Endothelial cell of hepatic sinusoid (primary cell): Measurements from ENCODE around the gene TBC1D7.

Experiments used
- in situ Hi-C: cut with HindIII; loops from 2 replicates; pipeline ENCODE4 v1.10.0; 2017; ENCODE audit warnings: low sequenced_read_pairs

The TBC1D7 gene

DNA sequence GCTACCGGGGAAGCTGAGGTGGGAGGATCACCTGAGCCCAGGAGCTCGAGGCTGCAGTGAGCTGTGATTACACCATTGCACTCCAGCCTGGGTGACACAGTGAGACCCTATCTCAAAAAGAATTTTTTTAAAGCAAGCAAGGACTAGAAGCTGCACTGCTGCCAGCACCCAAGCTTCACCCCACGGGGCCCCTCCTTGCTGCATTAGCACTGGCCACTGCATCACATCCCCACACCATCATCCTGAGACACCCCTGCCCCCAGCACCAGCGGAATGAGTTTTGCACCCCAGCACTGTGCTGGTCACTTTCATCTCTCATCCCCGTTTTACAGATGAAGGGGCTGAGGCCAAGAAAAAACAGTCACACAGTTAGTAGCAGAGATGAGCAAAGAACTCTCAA lies 30.9 kb downstream of the TBC1D7 start:
- in situ Hi-C loops = no loop called here

DNA sequence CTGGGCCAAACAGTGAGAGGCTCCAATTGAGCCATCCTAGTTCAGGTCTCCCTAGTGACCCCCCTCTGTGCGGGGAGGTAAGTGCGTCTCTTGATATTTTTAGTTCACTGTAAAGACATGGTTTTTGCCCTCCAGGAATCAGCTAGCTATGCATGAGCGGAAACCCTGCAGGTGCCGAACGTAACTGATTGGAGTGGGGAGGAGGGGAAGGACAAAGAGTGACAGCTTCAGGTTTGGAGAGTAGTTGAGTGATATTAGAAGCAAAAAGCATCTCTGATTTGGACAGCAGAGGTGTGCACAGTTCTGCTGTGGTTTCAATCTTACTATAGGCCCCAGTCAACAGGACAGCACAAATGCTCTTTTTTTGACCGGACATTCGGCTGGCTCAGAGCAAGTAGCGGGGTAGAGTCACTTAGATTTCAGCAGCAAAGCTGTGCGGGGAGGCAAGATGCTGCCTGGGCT lies 31.8 kb downstream of the TBC1D7 start:
- in situ Hi-C loops = no loop called here

DNA sequence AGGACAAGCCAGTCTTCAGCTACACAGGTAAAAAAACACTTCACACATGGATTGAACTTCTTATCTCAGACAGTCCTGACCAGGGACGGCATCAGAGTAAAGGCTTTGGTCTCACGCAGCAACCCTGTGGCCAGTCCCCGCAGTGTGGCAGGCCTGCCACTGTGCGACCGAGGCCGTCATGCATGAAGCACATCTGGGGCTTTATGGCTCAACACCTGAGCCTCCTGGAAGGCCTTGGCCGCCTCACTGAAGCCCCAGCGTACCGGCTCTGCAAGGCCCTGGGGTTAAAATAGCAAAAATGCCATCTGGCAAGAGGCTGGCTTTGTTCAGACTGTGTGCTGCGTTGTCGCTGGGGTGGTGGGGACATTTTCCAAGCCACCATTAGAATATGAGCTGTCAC lies 32.8 kb downstream of the TBC1D7 start:
- in situ Hi-C loops = no loop called here

DNA sequence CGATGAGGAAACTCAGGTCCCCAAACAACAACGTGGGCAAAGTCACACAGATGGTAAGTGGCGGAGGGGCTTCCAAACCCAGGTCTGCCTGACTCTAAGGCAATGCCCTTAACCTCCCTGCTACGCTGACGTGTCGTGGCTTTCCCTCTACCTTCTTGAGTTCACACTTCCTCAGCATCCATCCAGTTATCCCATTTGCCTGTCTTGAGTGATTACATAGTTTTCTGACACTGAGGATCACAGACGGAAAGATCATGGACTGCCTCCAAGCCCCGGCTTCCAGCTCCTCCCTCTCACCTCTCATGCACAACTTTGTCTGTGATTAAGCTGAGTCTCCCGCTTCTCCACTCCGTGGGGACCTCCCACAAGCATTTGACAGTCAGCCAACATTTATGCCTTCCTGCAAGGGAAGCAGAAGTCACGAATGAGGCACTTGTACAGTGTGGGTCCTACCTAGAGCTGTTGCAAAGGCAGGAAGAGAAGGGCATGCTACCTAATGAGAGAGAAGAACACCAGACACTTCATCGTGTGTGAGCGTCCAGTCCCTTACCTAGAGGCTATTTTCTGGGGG lies 33.8 kb downstream of the TBC1D7 start:
- in situ Hi-C loops = no loop called here

DNA sequence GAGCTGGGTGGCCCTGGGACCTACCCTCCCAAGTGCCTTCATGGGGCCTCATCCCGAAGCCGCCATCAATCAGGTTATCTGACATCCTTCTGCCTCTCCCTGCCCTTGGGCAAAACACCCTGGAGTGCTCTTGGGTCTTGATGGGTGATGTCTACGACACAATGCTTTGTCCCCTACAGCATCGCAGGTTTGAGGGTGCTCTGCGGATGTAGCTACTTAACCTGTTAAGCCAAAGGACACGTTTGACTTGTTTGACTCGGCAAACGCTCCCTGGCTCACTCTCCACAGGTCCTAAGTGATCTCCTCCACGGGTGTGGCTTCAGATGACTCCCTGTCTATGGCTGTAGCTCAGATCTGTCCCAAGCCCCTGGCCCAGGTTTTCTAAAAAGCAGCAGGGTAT lies 35.6 kb downstream of the TBC1D7 start:
- in situ Hi-C loops = no loop called here

DNA sequence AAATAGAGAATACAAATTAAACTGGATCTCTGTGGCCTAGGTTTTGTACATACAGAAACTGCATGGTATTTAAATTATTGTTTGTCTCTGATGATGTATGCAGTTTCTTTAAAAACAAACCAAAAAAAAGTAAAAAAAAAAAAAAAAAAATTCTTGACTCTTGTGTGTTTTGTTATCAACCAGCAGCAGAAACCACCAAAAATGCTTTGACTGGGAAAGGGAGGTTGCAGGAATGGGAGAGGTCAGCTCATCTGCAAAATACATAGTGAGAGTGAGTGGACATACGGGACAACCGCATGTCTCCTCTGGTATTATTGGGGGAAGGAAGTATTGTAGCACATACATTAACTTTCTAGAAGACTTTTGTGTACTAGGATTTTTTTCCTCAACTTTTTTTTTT lies 38.0 kb downstream of the TBC1D7 start:
- in situ Hi-C loops = no loop called here

DNA sequence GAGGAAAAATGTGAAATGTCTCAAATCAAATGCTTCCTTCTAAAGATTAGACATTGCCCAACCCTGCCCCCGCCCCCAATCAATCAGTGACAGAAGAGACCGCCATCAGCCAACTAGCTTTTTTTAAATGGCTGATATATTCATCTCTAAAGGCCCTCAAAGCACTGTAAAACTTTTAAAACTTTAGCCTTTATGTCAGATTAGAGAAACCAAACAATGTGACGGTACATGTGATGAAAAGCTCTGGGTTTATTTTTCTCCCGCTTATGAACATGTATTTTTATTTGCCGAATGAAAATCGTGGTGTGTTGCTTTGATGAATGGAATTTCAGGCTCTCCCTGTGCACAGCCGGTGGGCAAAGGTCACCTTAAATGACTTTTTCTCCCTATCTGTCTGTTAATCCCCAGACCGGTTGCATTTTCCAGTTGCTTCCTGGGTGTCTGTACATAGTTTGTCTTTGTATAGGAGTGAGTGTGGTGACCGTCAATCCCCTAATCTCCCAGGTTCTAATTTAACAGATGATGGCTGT lies 38.5 kb downstream of the TBC1D7 start:
- in situ Hi-C loops = no loop called here

DNA sequence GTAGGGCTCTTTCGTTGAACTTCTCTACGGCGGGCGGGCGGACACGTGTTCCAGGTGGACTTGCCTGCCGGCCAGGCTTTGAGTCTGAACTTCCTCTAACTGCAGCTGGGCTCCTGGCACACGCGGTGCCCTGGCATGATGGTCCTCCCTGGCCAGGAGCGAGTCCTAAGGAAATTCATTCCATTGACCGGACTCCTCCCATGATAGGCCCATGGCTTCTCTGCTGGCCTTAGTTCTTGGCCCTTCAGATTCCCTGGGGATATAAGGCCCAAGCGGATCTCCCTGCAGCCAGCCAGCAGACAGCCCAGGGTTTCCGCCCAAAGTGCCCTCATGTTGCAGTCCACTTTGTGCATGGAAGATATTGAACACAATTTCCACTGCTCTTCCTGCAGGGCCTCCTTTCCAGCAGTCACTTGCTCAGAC lies 39.4 kb downstream of the TBC1D7 start:
- in situ Hi-C loops = no loop called here

DNA sequence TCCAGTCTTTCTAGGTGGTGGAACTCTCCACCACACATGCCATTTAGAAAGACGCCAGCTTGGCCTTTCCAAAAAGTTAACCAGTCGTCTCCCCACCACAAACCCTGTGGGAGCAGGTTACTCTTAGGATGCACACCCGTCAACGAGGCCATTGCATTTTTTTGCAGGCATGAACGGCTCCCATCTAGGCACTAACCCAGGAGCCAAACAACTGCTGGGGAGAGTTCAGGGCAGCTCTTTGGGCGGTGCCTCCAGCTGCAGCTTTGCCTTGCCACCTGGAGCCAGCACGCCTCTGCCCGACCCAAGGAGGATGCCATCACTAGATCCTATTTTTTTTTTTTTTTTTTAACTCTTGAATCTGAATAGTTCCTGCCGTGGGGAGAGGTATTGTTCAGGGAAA lies 39.9 kb downstream of the TBC1D7 start:
- in situ Hi-C loops = no loop called here

DNA sequence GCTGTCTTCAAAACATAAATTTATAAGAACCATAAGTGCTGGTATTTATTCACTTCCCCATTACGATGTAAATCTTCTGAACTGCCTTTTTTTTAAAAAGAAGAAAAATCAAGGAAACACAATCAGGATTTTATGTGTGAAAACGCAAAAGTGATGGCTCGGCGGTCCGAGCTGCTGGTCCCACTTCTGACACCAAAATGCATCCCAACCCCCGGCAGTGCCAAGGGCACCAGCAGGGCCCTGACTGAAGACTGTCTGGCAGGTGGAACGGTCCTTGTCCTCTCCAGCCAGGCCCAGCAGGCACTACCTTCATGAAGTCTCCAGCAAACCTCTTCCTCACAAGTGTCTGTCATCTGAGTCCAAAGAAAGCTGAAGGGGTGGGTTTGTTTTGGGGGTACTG lies 41.2 kb downstream of the TBC1D7 start:
- in situ Hi-C loops = no loop called here

DNA sequence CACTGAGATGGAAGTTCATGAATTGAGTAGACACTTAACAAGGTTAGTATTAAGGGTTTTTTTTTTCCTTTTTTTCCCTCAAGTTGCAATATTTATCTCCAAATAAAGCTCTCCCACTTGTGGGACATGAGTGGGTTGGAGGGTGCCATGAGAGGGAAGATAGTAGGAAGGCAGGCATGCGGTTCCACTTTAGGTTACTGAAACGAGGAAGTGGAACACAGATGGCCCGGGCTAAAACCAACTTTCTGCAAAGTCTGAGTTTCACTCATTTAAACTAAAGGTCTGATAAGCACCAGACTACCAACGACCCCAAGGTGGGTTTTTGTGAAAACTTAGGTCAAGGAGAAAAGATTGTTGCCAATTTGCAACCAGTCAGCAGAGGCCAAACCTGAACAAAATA lies 42.2 kb downstream of the TBC1D7 start:
- in situ Hi-C loops = no loop called here

DNA sequence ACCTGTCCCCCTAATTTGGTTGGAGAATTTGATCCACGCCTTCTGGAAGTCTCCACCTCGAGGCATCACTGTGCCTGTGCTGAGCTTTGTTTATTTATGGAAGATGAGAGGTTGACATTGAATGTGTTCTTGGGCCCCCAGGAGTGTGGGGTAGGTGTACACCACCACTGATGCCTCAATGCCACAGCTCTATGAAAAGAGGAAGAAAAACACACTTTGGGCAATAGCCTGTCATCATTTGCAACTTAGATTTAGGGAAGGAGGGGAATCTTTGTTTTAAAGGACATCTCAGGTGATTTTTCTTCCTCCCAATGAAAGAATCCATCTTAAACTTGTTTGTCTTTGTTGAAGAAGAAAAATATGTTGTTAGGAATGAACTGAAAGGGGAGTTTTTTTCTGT lies 42.6 kb downstream of the TBC1D7 start:
- in situ Hi-C loops = no loop called here

DNA sequence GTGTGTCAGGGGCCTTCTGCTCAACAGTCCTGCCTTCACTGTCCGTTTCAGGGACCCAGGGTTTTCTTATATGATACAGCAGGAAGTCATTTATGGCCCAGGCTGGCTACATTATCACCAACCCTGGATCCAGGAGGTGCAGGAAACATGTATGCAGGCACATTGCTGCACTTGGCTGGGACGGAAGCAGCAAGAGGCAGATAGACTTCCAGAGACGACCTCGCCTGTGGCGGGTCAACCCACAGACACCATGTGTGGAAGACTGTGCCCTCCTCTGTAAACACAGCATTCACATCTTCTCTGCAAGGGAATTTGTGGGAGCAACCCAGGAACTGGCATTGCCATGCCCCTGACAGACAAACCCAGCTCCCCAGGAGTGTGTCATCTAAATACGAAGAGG lies 43.7 kb downstream of the TBC1D7 start:
- in situ Hi-C loops = no loop called here

DNA sequence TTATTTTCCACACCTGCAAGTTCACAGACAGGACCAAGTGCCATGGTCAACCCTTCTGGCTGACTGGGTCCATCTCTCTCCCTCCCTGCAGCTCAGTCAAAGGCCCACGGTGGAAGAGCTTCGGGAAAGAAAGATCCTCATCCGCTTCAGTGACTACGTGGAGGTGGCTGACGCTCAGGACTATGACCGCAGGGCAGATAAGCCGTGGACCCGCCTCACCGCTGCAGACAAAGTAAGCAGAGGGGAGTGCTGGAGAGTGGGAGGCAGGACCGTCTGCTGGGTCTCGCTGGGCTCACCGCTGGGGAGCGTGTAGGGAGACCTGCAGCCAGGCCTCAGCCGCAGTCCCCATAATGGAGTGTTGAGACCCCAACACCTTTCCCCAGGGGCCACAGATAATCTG lies 45.0 kb downstream of the TBC1D7 start:
- in situ Hi-C loops = no loop called here

DNA sequence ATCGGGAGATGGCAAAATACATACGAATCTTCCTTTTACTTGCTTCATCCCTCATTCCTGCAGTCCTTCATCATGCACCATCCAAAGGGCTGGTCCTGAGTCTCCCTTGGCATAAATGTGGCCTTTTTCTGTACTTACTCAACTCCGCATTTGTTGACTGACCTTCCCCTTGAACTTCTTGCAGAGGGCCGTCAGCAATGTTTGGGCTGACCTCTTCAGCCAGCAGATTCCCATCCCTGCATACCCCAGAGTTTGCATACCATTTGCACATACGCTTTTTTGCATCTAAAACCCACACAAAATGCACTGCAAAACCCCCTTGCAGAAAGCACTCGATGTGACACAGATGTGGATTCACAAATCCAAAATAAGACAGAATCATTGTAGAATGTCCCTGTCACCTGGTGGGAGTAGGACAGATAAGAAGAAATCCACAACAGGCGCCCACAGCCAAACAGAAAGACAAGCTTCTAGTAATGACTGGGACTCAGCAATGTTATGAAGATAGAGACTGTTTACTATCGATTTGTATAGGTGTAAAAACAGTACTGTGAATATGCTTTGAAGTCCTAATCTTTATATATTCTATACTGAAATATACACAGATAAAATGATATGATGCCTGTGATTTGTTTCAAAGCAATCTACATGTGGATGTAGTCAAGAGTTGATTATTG lies 45.8 kb downstream of the TBC1D7 start:
- in situ Hi-C loops = no loop called here

DNA sequence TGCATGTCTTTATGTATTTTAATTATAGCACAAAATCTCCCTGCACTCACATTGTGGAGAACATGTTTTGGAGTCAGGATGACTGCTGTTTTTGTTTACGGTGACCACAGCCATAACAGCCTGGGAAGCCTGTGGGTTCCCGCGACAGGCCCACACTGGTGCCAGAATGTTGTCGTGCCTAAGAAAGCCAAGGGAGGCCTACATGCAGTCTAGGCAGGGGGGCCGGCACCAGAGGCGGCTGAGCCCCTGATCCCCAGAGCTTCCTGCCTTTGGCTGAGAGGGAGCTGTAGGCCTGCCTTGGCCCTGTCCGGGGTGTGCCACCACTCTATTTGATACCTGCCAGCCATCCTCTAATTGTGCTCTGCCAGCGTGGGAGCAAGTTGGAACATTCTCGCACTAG lies 46.7 kb downstream of the TBC1D7 start:
- in situ Hi-C loops = no loop called here

DNA sequence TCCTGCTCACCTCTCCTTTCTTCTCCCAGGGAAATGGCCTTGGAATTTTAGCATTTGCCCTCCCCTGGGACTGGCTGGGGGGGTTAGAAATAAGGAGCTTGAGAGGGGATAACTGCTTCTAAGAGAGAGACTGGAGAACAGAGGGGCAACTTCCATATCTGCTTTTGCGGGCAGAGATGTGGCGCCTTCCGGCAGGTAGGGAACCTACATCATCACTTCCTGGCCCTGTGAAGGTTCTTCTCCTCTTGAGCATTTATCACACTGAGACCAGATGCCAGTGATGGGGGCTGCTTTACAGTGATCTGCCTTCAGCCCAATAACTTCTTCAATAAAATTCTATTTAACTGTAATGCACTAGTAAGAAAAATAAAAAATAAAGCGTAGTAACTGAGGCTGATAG lies 48.1 kb downstream of the TBC1D7 start:
- in situ Hi-C loops = no loop called here

DNA sequence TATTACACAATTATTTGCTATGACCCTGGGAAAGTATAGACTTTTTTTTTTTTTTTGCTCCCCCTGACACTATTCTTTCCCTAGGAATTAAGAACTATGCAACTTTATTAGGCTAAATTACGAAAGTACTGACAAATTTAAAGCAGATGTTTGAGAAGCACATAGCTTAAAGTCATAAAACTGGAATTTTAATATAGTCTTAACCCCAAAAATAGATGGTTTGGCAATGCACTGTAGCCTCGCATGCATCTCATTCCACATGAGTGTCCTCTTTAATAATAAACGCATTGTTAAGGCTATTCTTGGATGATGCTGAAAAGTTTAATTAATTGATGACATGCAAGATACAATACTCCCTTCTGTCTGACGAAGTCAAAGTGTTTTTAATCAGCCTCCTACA lies 49.3 kb downstream of the TBC1D7 start:
- in situ Hi-C loops = no loop called here

DNA sequence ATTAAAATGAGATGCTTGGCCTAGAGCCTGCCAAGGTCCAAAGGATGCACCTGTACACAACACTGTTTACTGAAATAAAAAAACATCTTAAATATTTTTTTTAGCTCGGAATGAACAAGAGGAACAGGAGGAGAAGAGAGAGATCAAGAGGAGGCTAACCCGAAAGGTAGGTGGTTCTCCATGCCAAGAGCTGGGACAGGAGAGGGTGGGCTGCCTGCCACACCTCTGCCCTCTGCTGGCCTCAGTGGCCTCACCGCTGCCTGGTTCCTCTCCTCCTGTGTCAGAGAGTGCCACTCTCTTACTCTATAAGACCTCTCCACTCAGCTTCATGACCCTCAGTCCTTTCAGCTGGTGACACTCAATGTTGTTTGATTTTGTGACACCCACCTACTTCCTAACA lies 50.2 kb downstream of the TBC1D7 start:
- in situ Hi-C loops = no loop called here

DNA sequence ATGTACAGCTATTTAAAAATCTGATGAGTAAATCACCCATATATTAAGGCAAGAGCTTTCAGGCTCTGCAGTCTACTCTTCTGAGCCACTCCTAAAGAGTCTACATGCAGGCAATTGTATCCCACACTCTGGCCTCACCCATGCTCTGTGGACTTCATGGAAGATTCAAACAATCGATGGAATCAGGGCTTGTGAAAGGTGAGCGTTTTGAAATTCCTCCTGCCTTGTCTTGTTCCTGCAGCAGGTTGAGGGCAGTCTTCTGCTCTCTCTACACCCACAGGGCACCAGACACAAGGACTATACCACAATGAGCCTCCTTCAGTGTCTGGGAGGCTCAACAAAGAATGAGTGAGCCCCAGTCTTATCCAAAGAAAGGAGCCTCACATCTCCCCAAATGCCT lies 51.1 kb downstream of the TBC1D7 start:
- in situ Hi-C loops = no loop called here

DNA sequence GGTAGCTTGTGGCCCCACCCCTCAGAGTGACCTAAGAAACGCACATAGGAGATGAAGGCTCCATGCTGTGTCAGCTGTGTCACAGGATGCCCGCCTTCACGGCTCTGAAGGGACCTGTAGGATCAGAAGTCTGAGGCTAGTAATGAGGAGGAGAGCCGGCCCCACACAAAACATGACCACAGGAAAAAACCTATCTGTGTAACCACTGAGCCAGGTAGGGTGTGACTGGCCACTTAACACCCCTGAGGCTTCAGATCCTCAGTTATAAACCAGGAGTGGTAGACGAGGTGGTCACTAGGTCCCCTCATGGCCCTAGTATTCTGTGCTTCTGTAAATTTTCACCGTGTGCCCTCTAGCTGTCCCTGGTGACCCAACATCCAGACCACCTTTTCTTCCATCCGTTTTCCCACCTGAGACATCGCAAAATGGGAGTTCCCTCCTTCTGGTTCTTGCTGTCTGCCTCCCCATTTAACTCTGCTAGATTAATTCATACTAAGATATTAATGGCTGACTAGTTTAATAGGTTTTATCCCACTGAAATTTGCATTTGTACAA lies 52.8 kb downstream of the TBC1D7 start:
- in situ Hi-C loops = no loop called here

DNA sequence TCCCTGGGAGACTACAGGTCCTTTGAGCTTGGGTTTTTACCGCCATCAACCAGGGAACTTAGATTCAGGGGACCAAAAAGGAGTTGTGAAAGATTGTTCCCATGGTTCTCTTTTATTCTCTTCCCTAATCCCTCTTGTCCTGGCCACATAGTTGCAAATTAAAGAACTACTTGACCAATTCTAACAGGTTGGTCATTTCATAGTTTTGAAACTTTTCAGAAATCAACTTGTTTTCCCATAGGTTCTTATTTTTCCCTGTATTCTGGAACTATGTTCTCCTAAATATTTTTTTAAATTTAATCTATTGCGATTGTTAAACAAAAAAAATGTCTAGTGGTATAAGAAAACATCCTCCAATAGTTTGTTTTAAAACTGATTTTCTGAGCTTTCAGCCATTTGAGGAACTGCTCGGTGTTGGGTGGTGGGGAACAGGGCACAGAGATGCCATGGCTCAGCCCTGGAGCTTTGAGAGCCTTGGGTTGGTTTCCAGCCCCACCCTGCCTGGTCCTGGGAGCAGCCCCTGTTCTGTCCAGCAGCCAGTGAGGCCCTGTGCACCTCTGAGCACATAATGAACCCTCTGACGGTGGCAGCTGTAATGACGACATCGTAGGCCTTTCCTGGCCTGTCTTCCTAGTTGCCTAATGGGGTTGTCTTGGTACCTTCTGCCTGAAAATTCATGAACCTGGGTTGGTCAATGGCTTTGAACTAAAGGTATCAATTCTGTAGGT lies 53.5 kb downstream of the TBC1D7 start:
- in situ Hi-C loops = loop anchor here (5.0 kb wide), 1 partner anchor 83 kb away; no protein-coding TSS in a partner anchor
